H1 (cell line): ENCODE measurements around the gene SH3BP5.

Experiments used
- CBX8 ChIP-seq: fragments of 300-800, 300-1000 bp; sonication (generic); IDR thresholded peaks from 2 replicates; pipeline ENCODE4 v1.7.1; 2016; ENCODE audit warnings: low read depth, low read length, borderline replicate concordance
- CHD2 ChIP-seq: IDR thresholded peaks from 2 replicates; pipeline ENCODE4 v1.6.1; 2012; ENCODE audit warnings: low read length, improper control_type of control experiment
- CTCF ChIP-seq, 3 experiments: IDR thresholded peaks; 1 replicate in 2 of 3; 2 replicates in 1 of 3; pipeline versions ENCODE4 v1.5.1 to v1.6.1; 2011; ENCODE audit warnings: low read length in 3 of 3, mild to moderate bottlenecking in 3 of 3, inconsistent platforms in 2 of 3, low read depth in 1 of 3, moderate library complexity in 1 of 3; ENCODE audit not compliant: insufficient read depth in 1 of 3; ENCODE audit errors: control extremely low read depth in 1 of 3
- EZH2 ChIP-seq: fragments of 200-600 bp; sonication (generic); IDR thresholded peaks from 2 replicates; pipeline ENCODE4 v1.7.1; 2012; ENCODE audit warnings: low read depth, mild to moderate bottlenecking, moderate library complexity, low read length, inconsistent platforms; ENCODE audit not compliant: severe bottlenecking
- GABPA ChIP-seq: IDR thresholded peaks from 2 replicates; pipeline ENCODE4 v1.6.1; 2011; ENCODE audit warnings: mild to moderate bottlenecking, low read length, moderate library complexity, borderline replicate concordance; ENCODE audit not compliant: insufficient read depth
- MAFK ChIP-seq: IDR thresholded peaks from 2 replicates; pipeline ENCODE4 v1.6.1; 2012; ENCODE audit warnings: low read depth, mild to moderate bottlenecking, improper control_type of control experiment, low read length
- POLR2A ChIP-seq, 2 experiments: IDR thresholded peaks; 1 replicate in 1 of 2; 2 replicates in 1 of 2; pipeline ENCODE4 v1.6.1; 2011; ENCODE audit warnings: low read depth in 2 of 2, low read length in 2 of 2, mild to moderate bottlenecking in 2 of 2; ENCODE audit errors: control extremely low read depth in 1 of 2
- POLR2AphosphoS5 ChIP-seq: IDR thresholded peaks from 2 replicates; pipeline ENCODE4 v1.6.1; 2011; ENCODE audit warnings: low read depth, low read length
- RAD21 ChIP-seq, 2 experiments: IDR thresholded peaks in 1 of 2; conservative IDR thresholded peaks in 1 of 2; 2 replicates each; pipeline ENCODE4 v1.6.1; 2011; ENCODE audit warnings: low read depth in 2 of 2, low read length in 2 of 2, improper control_type of control experiment in 1 of 2, inconsistent platforms in 1 of 2, mild to moderate bottlenecking in 1 of 2, moderate library complexity in 1 of 2
- RNF2 ChIP-seq: fragments of 200-900, 300-1000 bp; sonication (generic); IDR thresholded peaks from 2 replicates; pipeline ENCODE4 v1.7.1; 2016; ENCODE audit warnings: borderline replicate concordance, low read depth, mild to moderate bottlenecking, antibody characterized with exemption, low read length; ENCODE audit not compliant: poor library complexity, severe bottlenecking; ENCODE audit errors: missing control alignments
- SIN3A ChIP-seq, 2 experiments: IDR thresholded peaks in 1 of 2; conservative IDR thresholded peaks in 1 of 2; 2 replicates each; pipeline ENCODE4 v1.6.1; 2011 to 2012; ENCODE audit warnings: low read length in 2 of 2, improper control_type of control experiment in 1 of 2, low read depth in 1 of 2, mild to moderate bottlenecking in 1 of 2
- TAF1 ChIP-seq: IDR thresholded peaks from 2 replicates; pipeline ENCODE4 v1.6.1; 2011; ENCODE audit warnings: mild to moderate bottlenecking, low read depth, low read length
- TBP ChIP-seq: IDR thresholded peaks from 2 replicates; pipeline ENCODE4 v1.6.1; 2011; ENCODE audit warnings: low read depth, low read length, improper control_type of control experiment
- ZNF274 ChIP-seq: IDR thresholded peaks from 2 replicates; pipeline ENCODE4 v1.7.0; 2012; ENCODE audit warnings: low read length, borderline replicate concordance; ENCODE audit errors: extremely low read depth

DNA sequence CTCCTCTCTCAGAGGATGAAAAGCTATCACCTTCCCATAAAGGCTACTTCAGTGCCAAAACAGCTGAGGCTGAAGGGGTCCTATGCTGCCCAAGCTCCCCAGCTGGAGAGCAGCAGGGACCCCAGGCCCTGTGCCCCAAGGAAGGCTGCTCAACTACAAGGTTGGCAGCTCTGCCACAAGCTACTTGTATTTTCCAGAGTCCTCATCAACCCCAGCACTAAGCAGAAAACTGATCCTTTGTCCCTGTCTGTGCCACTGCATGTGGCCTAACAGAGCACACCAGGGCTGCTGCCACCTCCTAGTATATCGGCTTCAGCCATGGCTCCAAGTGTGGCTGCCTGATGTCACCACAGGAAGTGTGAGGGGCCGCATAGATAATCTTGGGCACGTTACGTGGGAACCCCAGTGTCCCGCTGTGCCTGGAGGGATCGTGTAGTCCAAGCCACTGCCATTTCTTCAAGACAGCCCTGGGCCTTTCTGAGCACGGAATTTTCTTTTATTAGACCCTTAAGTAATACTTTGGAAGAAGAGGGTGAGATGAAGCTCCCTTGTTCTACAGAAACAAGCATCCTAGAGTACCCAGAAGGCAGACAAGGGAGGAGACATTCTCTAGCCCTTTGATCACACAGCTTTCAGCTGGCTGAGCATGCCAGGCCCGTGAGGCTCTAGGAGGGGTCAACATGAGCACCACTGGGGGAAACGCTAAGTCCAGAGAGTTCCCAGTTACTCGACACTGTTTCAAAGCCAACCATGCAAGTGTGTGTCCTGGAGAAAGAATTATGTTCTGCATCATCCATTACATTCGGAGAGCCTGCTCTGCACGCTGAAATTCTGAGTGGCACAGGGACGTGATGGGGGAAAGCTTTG is 65.6 kb downstream of the SH3BP5 start:
- no peak for TF ChIP-seq ZNF274
- TF ChIP-seq POLR2A (IDR thresholded peaks at IDR 0.05; ENCODE audit: control extremely low read depth in 1 of 2, low read depth in 2 of 2, low read length in 2 of 2), result no peak
- TF ChIP-seq EZH2, result no peak
- TF ChIP-seq TBP, result no peak
- TF ChIP-seq MAFK, result no peak
- TF ChIP-seq CTCF (IDR thresholded peaks at IDR 0.05; ENCODE audit: control extremely low read depth in 1 of 3, insufficient read depth in 1 of 3, low read depth in 1 of 3, low read length in 3 of 3), result no peak
- TF ChIP-seq RNF2, result no peak
- TF ChIP-seq RAD21 (IDR thresholded peaks at IDR 0.05 in 1 of 2, conservative IDR thresholded peaks at IDR 0.05 in 1 of 2; ENCODE audit: low read depth in 2 of 2, low read length in 2 of 2), result no peak
- no peak for TF ChIP-seq CHD2
- no peak for TF ChIP-seq GABPA
- TF ChIP-seq CBX8, result no peak
- TF ChIP-seq POLR2AphosphoS5, result no peak
- TF ChIP-seq SIN3A (conservative IDR thresholded peaks at IDR 0.05 in 1 of 2, IDR thresholded peaks at IDR 0.05 in 1 of 2; ENCODE audit: low read depth in 1 of 2, low read length in 2 of 2), result no peak
- TF ChIP-seq TAF1, result no peak
